HG03095 (cell line): Measurements from ENCODE around the gene MAGEA6.
"Not testable (repeated sequence)": the region's sequence is repeated elsewhere in the genome, so short reads cannot be mapped to it uniquely, and the experiment has no call there.

Experiments
- ATAC-seq: cut with Tn5 transposase; IDR thresholded peaks from one replicate; pipeline ENCODE4 v1.9.1; 2021; ENCODE audit warnings: moderate library complexity; ENCODE audit not compliant: unreplicated experiment

MAGEA6 gene

DNA sequence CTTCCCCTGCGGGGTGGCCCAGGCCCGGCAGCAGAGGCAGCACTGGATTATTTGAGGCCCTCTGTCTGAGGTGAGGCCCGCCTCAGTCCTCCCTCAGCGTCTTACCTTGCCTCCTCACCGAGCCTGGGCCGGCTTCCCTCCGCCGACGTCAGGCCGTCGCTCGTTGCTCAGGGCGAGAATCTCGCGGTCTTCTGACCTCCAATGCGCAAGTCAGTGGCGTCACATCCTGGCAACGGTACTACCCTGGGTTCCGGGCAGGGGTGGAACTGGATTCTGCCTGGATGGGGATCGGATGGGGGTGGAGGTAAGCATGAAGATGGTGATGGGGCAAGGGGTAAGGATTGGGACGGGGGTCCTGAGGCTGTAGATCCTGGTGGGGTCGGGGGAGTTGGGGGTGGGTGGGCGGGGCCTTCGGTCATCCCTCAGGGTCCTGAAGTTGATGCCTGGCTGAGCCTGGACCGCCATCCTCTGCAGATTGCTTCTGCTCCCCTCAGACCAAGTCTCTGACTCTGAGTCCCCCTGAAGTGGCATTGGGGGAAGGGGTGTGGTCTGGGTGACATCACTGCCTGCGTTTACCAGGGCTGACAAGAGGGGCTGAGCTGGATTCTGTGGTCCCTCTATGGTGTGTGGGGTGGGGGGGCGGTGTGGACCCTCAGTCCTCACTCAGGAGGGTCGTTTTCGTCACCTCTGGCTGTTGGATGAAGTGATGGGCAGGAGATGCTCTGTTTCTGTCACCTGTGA, at the start of gene MAGEA6:
MAGEA6 (minus strand) TSS at position 141 of the 741 bp plus-strand sequence. CDS start 2,039 bp downstream, outside the sequence.
- ATAC-seq: not testable (repeated sequence)

- no peak for ATAC-seq
Measured at GRCh38 chrX:152819266-152819665, 49.8 kb upstream of the MAGEA6 start.

- no peak for ATAC-seq
Measured at GRCh38 chrX:152818356-152818755, 48.9 kb upstream of the MAGEA6 start.

DNA sequence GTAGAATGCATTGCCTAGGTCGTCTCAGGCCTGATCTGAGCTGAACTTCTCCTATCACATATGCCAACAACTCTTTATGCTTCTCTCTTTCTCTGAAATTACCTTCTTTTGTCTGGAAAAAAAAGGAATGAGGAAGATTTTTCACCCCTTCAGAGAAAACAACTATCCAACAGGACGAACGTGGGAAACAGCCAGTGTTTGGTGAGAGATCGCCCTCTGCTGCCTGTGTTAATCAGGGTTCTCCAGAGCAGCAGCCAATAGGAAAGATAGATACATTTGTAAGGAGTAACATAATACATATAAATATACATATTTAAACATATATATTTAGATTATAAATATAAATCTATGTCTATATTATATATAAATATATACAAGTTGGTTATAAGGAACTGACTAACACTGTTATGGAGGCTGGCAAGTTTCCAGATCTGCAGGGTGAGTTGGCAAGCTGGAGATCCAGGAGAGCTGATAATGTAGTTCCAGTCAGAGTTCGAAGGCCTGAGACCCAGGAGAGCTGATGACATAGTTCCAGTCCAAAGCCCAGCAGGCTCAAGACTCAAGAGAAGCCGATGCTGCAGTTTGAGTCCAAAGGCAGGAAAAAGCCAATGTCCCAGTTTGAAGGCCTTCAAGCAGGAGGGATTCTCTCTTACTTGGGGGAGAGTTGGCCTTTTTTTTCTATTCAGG, 47.7 kb upstream of the MAGEA6 start:
- ATAC-seq: no peak

GRCh38 chrX:152814048-152814447, 44.6 kb upstream of the MAGEA6 start:
- ATAC-seq: no peak

GRCh38 chrX:152813206-152813605, 43.7 kb upstream of the MAGEA6 start:
- no peak for ATAC-seq

- no peak for ATAC-seq
Measured at GRCh38 chrX:152810403-152810802, 40.9 kb upstream of the MAGEA6 start.

GRCh38 chrX:152806035-152806434, 36.5 kb upstream of the MAGEA6 start:
- no peak for ATAC-seq

DNA sequence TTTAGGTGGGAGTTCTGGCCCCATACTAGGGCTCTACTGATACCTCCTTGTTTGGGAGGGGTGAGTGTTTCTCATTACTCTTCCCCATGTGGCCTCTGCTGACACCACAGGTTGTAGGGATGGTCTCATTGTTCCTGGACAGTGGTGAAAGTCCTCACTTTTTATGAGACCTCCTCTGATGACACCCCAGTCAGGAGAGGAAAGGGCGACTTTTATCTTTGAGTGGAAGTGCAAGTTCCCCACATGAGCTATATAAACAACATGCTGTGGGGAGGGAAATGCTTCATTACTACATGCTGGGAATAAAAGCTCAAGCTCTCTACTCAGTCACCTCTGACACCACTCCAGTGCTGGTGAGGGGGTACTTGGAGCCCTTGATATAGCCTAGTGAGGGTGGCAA, 29.5 kb upstream of the MAGEA6 start:
- ATAC-seq: no peak

DNA sequence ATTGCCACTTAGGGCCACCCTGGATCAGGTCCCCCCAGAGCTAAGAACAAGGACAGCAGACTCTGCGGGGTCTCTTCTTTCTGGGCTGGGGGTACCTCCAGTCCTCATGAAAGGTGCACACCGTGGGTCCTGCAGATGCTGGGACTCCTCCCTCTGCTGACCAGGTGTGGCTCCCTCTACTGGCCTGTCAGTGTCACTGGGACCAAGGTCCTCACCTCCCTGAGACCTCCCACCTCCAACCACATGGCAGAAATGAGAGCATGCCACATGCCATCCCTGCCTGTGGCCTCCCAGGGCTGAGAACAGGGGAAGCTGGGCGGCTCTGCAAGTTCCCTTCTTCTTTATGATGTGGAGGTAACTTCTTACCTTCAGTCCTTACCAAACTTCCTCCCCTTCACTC, 17.6 kb upstream of the MAGEA6 start:
- ATAC-seq: peak; percentile 75

DNA sequence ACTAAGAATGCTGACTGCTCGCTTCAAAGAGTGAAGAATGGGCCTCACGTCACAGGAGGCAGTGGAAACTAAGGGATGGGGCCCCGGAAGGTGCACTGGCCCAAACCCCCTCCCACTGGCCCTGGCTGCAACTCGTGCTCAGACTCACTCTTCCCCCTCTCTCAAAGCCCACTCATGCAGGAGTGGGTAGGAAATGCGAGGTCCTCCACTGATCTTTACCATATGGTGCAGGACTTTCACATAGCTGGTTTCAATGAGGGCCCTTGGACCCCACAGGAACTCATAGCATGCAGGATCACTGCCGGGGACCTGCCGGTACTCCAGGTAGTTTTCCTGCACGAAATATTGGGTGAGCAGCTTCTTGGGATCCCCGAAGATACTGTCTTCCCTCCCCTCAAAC, 2.9 kb downstream of the MAGEA6 start:
- ATAC-seq: not testable (repeated sequence)

- ATAC-seq: not testable (repeated sequence)
Measured at GRCh38 chrX:152761582-152761981, 7.9 kb downstream of the MAGEA6 start.

GRCh38 chrX:152759544-152759943, 9.9 kb downstream of the MAGEA6 start:
- not testable (repeated sequence) for ATAC-seq

GRCh38 chrX:152758918-152759317, 10.6 kb downstream of the MAGEA6 start, which contains the start of gene CSAG3:
CSAG3 (plus strand) TSS chrX:152759218.
- not testable (repeated sequence) for ATAC-seq

DNA sequence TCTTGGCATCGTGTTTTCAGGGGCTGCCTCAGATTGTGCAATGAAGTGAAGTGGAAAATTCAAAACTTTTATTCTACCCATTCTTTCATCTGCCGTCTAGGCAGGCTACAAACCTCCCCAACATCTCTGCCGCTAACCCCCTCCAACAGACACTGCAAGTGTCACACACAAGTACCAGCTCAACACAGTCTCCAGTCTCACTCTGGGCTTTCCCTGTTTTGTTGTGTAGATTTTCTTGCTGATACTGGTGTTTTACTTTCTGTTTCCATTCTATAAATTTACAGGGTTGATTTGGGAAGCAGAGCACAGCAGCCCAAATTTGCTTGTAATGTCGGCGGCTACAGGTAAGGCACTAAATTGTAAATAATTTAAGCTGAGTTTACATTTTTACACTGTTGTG, 14.6 kb downstream of the MAGEA6 start:
- not testable (repeated sequence) for ATAC-seq

GRCh38 chrX:152753686-152754650, 15.5 kb downstream of the MAGEA6 start, which contains the start of gene MAGEA2:
MAGEA2 (minus strand) TSS chrX:152753842; CDS start chrX:152751363, 2,479 bp downstream.
- ATAC-seq: not testable (repeated sequence)

DNA sequence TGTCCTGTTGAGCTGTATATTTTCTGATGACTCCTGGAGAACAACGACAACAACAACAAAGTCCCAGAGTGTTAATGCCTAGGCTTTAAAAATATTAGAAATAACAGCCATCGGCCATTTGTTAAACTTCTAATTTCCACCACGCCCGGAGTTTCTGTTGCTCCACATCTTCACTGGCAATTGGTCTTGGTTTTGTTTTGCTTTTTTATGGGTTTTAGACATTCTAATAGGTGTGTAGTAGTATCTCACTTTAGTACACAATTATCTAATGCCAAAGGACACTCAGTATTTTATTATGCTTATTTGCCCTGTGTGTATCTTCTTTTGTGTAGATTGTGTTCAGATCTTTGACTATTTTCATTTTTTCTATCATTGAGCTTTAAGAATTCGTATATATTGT, 30.9 kb downstream of the MAGEA6 start:
- ATAC-seq: no peak

DNA sequence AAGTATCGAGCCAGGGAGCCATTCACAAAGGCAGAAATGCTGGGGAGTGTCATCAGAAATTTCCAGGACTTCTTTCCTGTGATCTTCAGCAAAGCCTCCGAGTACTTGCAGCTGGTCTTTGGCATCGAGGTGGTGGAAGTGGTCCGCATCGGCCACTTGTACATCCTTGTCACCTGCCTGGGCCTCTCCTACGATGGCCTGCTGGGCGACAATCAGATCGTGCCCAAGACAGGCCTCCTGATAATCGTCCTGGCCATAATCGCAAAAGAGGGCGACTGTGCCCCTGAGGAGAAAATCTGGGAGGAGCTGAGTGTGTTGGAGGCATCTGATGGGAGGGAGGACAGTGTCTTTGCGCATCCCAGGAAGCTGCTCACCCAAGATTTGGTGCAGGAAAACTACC, 33.0 kb downstream of the MAGEA6 start:
- ATAC-seq: not testable (repeated sequence)

GRCh38 chrX:152735860-152736511, 33.5 kb downstream of the MAGEA6 start:
- ATAC-seq: no peak

DNA sequence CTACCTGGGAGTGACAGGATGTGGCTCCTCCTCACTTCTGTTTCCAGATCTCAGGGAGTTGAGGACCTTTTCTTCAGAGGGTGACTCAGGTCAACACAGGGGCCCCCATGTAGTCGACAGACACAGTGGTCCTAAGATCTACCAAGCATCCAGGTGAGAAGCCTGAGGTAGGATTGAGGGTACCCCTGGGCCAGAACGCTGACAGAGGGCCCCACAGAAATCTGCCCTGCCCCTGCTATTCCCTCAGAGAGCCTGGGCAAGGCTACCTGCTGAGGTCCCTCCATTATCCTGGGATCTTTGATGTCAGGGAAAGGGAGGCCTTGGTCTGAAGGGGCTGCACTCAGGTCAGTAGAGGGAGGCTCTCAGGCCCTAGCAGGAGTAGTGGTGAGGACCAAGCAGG, 34.4 kb downstream of the MAGEA6 start:
- ATAC-seq: no peak
